Activated CD4-positive, alpha-beta T cell treated with anti-CD3 and anti-CD28 coated beads for 48 hours (primary cell): ENCODE results near the gene SSBP4.

ENCODE experiments used
- DNase-seq: peaks from one replicate; pipeline ENCODE4 v3.0.0-alpha.2; 2020

Gene SSBP4

GRCh38 chr19:18434411-18435175 lies 15.4 kb downstream of the SSBP4 start:
- no peak for DNase-seq

DNA sequence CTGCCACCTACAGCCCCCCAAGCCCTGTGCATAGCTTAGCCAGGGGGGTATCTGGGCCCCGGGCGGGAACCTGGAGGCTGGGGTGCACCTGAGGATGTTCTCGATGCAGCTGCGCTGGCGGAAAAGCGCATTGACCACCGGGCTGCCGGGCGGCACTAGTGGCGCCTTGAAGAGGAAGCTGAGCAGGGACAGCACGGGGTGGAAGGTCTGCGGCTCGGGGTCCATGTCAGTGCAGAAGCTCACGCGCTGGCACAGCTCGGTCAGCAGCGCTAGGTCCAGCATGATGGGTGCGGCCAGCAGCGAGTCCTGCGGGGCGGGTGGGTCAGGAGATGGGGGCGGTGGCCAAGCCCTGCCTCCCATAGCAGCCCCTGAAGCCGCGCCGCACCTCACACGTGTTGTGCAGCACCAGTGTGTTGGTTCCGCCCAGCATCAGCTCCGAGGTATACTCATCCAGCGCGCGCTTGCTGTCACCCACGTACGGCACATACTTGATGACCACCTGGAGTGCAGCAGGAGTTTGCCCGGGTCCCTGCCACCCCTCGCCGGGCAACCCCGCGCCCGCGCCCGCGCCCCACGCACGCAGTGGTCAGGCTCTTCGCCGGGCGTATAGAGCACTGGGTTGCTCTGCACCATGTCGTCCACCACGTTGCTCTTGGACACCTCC lies 16.1 kb downstream of the SSBP4 start:
- no peak for DNase-seq

DNA sequence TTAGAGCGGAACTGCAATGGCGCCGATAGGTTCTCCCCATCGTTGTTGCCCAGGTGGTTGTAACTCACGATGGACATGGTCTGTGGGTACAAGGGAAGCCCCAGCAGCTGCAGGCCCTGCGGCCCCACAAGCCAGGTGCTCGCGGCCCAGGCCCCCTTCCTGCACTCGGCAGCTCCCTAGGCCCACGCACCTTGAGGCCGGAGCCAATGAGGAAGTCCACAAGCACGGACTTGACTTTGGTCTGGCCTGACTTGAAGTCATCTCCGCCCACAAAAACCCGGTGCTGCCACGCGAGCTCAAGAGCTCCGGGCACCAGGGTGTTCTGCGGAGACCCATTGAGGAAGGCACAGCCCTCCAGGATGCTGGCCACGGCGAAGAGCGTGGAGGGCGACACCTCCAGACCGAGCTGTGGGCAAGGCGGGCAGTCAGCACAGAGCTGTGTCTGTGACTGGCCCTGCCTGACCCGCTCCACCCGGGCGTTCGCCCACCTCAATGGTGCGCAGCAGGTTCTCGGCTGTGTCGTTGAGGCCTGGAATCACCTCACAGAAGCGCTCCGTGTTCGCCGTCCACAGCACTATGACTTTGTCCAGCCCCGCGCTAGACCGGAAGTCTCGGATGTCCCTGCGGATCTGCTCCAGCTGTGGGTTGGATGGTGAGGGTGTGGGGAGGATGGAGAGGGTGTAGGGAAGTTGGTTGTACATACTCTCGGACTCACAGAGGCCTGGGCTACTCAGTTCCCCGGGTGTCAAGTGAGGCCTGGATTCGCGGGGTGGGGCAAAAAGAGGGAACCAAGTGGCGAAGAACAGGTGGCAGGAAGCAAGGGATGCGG lies 16.9 kb downstream of the SSBP4 start:
- DNase-seq = no peak

DNA sequence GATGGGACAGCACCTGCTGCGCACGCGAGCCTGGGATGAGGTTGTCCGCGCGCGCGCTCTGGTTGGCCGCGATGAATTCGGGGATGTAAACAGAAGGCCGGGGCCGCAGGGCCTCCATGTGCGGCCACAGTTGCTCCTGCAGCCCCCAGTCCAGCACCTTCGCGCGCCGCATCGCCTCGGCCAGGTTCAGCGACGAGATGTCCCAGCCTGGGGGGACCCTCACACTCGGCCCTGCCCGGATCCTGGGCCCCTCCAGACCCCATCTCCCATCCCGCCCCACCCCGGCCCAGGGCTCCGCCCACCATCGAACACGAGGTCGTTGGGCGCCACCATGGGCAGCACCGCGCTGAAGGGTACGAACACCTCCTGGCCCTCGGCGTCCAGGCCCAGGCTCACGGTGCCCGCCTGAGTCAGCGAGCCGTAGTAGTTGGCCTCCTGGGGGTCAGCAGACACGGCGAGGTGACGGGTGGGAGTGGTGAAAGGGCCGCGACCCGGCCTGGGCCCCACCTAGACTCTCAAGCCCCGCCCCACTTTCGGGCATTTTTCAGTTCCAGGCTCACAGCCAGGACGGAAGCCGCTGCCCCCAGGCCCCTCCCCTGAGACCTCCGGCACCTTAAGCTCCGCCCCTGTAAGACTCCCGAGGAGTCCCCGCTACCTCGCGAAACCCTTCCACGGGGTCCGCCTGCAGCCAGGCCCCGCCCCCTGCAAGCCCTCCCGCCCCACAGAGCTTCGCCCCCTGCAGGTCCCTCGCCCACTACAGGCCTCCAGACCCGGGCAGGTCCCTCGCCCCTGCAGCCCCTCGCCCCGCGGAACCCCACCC lies 17.7 kb downstream of the SSBP4 start:
- peak; percentile 77 for DNase-seq

DNA sequence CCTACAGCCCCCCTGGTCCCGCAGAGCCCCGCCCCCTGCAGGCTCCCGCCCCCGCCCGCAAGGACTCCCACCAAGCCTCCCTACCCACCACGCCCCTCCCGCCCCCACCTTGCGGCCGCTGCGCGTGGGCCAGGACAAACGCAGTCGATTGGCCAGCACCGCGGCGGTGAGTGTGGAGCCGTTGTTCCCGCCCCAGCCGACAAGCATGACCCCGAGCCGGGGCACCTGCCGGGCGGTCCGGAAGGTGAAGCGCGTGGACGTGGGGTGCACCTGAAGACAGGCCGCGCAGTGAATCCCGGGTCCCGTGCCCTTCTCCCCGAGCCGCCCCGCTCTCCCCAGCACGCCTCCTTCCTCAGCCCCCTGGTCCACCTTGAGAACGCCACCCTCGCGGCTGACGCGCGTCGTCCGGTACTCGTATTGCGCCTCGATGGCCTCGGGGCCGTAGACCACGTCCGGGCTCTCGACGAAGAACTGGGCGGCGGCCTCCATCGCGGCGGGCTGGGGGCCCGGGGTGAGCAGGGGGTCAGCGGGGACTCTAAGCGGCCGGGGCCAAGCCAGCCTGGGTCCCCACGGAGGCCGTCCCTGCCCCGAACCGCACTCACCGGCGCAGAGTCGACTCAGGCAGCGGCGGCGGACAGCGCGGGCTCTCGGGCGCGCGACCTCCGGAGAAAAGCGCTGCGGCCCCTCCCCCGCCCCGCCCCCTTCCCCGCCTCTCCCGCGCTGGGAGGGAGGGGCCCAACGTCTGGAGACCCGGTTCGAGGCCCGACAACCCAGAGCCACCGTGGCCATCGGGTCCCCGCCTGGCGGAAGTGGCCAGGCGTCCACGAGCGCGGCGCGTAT lies 18.5 kb downstream of the SSBP4 start, which contains the start of gene ISYNA1:
TSS of gene ISYNA1 (minus strand) at position 643 of the 840 bp plus-strand sequence. CDS start at position 489, 154 bp downstream.
- peak; percentile 58 for DNase-seq

- no peak for DNase-seq
These were observed 19.3 kb downstream of the SSBP4 start for GRCh38 chr19:18438331-18439024.

DNA sequence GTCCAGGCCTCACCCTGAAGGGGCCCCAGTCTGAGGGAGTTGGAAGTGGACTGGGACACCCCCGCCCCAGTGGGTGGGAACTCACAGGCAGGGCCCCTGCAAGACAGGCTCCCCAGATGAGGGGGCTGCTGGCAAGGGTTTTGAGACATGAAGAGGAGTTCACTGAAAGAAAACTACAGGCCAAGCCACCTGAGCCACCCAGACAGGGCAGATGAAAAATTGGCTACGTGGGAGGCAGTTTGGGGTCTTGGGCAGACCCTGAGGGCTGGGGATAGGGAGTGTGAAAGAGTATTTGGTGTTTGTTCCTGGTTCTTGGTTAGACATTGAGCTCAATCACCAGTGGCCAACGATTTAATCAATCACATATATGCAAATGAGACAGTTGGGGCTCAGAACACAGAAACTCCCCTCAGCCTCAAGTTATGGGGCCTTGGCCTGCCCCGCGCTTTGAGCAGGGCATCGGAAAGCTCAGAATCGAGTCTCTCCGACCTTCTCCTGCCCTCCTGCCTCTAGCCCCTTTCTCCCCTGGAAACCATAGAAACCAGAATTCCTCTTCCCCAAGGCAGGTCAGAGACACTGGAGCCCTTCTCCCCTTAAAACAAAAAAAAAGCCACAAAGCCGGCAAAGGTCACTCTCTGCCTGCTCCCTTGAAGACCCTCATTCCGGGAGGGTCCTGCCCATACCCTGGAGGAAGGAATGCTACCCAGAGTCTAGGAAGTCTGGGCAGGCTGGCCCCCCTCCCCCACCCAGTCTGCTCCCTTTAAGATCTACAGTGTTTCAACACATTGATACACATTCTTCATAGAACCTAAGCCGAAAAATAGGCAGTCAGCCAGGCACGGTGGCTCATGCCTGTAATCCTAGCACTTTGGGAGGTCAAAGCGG lies 20.1 kb downstream of the SSBP4 start:
- no peak for DNase-seq

GRCh38 chr19:18439910-18440237 lies 20.7 kb downstream of the SSBP4 start:
- no peak for DNase-seq

- DNase-seq = peak; percentile 52
These were observed 21.2 kb downstream of the SSBP4 start for GRCh38 chr19:18440415-18440877.

- no peak for DNase-seq
These were observed 22.0 kb downstream of the SSBP4 start for GRCh38 chr19:18440936-18441803.

GRCh38 chr19:18441804-18442788 lies 22.9 kb downstream of the SSBP4 start:
- no peak for DNase-seq

DNA sequence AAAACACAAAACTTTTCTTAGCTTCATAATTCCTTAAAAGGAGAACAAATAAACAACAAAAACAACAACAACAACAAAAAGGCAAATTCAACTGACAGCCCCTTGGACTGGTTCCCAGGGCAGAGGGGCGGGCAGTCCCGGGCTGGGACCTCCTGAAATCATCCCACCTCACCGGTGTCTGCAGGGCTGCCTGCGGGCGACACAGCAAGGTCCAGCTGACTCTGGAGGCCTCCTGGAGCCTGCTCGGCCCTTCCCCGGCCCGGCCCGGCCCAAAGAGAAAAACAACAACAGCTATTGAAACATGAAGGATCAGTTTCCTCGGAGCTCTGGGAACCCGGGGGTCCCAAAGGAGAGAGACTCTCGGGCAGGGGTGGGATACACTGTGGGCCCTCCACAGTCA lies 23.7 kb downstream of the SSBP4 start:
- DNase-seq = no peak

DNA sequence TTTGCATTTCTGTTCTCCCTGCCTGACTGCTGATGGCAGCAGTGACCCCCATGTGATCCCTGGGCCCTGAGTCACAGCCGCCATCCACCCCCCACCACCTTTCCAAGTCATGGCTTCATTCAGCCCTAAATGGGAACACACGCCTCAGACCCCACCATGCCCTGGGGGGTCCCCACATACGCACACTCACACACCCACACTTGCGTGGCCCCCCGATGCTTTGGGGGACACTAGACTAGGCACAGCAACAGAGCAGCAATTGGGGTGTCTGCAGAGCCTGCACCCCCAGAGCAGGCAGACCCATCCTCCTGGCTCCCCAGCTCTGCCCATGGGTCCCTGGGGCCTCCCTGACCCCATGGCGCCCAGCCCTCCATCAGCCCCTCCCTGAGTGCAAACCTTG lies 24.2 kb downstream of the SSBP4 start:
- no peak for DNase-seq

DNA sequence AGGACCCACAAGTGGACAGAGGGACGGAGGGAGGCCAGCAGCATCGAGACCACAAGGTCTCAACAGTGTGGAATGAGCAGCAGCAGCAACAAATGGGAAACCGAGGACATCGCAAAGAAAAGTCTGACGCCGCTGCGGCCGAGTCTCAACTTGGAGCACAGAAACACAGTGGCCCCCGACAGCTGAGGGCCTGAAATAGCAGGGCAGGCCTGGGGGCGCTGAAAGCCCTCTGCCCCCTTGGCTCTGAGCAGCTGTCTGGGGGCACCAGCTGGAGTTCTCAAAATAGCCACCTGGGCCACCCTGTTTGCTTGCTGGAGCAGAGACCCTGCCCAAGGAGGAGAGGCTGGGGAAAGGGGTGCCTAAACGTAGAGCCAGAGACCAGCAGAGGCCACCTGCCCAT lies 24.6 kb downstream of the SSBP4 start:
- DNase-seq = no peak

- no peak for DNase-seq
These were observed 25.3 kb downstream of the SSBP4 start for GRCh38 chr19:18444513-18444912.

DNA sequence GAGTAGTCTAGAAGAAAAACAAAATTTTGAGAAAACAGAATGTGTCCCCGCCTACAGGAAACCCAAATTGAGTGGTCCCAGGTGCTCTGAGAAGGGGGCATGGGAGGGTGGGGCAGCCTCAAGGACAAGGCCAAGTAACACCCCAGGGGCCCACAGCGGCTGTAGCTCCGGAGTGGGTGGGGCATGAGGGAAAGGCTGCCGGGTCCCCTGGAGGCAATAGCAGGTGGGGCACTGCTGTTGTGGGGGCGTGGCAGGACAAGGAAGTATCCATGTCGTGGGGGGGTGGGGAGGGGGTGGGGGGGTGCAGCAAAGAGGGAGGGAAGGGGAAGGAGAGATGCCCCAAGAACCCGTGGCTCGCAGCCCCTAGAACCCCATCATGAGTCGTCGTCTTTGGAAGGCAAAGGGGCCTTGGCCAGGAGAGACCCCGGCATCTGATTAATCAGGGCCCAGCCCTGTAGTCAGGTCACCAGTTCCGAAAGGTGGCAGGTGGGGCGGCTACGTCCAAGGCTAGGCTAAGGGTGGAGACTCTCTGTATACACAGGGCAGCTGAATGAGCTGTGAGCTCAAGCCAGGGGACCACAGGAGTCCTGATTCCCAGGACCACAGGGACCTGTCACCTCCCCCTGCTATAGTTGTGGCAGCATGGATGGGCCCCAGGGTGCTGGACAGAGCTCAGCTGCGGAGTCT lies 26.2 kb downstream of the SSBP4 start:
- DNase-seq = no peak
